ENCODE measurements around the gene PAPSS2. TPM values are rescaled to one million over a fixed set of nuclear protein-coding genes. Genes with fewer than 3 reads are reported as not detected.

Gene PAPSS2
- total RNA-seq, 2 experiments from 2014 or later = 0.04 to 0.11 TPM

DNA sequence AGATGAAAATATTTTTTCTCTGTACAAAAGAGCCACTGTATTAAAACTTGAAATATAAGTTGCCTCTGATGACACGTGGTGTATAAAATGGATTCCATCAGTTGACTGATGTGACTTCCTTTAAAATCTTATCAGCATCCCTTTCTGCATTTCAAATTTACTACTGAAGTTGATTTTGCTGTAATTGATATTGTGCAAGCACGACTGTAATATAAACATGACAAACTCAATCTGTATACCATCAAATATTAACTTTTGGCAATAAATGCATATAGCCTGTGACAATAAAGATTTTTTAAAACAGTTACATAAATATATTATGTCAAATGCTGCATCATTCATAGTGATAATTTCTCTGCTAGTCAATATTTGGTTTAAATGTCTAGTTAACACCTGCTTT, 7.8 kb downstream of the PAPSS2 start:
- CTCF ChIA-PET = no interaction called here
- POLR2A ChIA-PET = no interaction called here

DNA sequence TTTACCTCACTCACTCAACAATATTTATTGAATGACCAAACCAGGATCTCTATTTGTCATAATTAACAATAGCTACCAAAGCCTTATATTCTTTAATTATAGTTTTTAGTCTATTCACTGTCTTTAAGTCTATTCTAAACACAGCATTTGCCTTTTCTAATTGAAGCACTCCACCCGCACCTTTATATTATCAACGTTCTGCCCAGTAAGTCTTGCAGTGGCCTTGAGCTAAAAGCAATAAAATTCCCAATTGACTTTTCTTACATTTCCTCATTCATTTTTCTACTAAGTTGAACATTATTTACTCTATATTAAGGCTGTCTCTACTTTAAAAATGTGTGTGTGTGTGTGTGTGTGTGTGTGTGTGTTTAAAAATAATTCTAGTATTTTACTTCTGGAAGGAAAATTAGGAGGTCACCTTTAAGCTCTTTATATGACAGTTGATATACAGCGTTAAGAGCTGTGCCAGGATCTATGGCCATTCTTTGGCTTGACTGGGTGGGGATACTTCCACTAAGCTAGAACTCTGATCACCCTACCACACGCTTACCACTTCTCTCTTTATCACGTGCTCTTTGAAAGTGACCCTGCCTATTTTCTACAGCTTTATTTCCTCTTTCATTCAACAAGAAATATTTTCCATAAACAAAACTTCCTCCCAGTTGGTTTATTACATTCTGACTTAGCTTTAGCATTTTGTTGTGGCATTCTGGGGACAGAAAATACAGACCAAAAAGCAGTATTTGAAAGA, 8.8 kb downstream of the PAPSS2 start:
- CTCF ChIA-PET = no interaction called here
- POLR2A ChIA-PET = no interaction called here

DNA sequence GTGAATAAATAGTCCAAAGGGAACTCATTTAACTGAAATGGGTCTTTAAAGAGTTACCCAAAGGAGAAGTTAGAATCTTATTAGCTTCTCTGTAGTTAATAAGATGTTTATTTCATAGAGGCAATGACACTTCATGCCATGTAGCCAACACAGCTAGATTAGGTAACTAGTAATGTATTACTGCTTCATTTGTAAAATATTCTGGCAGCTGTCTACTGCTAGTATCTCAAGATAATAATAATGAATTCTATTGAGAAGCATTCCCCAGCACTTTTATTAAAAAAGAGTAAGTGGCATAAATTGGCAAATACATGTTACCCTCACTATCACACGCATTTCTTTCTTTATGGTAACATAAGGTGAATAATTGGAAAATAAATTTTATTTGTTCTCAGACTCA, 10.1 kb downstream of the PAPSS2 start:
- CTCF ChIA-PET = interaction anchor here (0.7 kb wide), 1 partner anchor 16 kb away, joined by 3 read pairs; no protein-coding TSS in a partner anchor
- POLR2A ChIA-PET = no interaction called here

DNA sequence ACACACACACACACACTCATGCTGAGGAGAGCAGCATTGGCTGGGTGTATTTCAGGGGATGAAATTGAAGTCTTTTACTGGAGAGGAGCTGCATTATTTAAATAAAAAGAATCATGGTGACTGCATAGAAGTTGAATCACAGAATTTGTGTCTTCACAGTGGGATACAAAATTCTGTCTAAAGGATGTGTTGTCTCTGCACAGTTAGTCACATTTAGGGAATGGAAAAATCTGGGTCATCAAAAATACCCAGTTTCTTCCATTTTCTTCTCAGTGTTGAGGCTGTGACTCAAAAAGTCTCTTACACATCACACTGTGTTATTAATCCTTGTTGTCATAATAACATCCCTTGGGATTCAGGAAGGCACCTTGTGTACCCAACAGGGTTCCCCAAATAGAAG, 10.9 kb downstream of the PAPSS2 start:
- POLR2A ChIA-PET = no interaction called here
- CTCF ChIA-PET = no interaction called here

DNA sequence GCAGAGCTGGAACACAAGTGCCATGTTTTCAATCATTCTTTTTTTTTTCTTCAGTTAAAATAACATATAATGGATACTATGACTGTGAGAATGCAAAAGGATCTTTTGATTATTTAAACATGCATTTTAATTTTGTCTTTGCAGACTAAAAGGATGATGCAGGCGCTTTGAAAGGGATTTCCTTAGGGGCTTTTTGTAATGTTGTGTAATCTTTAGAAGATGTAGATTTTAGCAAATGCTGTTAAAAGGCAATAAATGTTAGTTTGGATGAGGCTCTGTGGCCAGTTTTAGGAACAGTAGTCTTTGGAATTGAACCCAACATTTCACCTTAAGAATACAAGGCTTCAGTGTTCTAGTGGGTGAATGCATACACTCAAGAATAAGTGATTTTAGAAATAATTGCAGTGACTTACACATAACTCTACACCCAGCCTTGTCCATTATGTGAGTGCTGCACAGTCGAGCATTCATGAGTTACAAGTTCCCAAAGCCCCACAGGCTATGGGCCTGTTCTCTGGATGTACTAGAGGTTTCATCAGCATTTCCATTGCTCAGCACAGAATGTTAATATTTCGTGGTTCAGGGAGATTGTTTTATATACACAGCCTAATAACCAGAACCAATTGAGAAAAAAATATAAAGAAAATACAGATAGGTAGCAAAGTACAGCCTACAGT, 11.6 kb downstream of the PAPSS2 start:
- ChIA-PET POLR2A (no interaction called here), CTCF (no interaction called here)

DNA sequence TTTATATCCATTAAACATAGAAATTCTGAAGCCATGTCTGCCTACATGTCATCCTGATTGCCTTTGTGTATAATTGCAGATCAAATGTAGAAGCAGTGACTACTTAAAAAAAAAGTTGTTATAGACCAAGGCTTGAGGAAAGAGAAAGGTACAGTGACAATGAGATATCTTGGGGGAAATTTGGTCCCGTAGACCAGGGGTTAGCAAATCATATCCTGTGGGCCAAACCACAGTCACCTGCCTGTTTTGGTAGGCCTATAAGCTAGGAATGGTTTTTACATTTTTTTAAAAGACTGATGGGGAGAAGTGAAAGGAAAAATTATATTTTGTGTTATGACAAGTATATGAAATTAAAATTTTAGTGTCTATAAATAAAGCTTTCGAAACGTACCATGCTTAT, 12.9 kb downstream of the PAPSS2 start:
- CTCF ChIA-PET = no interaction called here
- POLR2A ChIA-PET = no interaction called here

DNA sequence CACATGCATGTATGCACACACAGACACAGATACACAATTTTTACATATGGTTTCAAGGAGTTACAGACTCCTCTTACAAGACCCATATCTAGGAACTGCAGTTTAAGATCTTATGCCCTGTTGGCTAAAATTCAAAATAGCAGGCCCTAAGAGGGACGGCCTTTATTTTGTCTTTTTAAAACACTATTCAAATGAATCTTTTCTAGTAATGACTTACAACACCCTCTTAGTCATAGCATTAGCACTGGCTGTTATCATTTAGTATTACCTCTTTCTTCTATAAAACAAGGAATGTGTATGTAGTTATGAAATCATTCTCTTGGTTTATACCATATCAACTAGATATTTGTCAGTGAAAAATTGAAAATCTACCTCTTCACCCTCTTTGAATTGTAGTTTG, 15.3 kb downstream of the PAPSS2 start:
- POLR2A ChIA-PET = no interaction called here
- CTCF ChIA-PET = no interaction called here

DNA sequence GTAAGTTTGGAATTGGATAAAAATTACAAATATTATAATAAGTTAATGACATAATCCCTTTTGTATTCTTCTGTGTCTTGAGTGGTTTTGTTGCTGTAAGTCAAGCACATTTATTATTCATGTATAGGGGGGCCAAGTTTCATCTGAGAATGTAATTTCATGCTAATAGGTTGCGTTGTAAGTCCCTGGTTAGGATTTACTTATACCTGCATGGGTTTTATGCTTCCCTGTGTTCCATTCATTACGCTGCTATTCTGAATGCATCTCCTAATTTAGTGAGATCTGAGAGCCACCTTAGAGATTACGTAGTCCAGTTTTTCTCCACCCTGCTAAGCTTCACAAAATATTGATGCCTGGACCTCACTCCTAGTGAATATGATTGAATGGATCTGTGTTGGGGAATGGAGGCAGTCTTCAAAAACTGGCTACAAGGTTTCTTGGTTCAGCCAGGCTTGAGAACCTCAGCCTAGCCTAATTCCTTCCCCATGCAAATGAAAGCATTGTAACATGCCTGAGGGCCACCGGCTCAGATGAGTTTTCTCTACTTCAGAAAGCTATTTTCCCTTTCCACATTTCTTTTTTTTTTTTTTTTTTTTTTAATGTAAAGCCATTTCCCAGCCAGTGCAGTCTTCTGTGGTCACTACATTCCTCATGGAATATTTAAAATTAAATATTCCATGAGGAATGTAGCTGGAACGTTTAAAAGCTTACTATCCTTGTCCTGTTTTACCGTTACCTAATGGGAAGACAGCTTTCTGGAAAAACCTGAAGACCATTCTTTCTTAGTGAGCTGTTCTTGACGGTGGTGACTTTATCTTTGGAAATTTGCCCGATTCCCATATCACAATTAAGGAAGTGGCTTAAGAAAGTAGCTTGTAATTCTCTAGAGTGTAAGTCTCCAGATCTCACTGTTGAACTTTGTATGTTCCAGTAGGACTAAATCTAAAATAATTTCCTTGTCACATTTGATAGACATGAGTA, 16.0 kb downstream of the PAPSS2 start:
- CTCF ChIA-PET = interaction anchor here (0.7 kb wide), 1 partner anchor 479 kb away, joined by 4 read pairs; no protein-coding TSS in a partner anchor
- POLR2A ChIA-PET = no interaction called here

DNA sequence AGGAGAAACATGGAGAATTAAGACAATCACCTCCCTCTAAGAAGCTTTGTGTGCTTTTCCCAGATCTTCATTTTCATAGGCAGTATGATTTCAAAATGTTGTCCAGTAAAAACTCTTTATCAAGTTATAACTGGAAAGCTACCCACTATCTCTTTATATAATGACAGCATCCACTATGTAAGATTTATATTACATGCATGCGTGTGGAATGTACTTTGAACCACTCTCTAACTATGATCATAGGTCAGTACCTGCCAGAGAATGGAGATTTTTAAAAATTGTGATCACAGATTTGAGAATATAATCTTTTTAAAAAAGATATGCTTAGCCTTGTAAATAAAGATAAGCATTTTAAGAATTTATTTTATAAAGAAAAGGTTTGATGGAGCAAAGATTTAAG, 17.9 kb downstream of the PAPSS2 start:
- ChIA-PET CTCF (no interaction called here), POLR2A (no interaction called here)

DNA sequence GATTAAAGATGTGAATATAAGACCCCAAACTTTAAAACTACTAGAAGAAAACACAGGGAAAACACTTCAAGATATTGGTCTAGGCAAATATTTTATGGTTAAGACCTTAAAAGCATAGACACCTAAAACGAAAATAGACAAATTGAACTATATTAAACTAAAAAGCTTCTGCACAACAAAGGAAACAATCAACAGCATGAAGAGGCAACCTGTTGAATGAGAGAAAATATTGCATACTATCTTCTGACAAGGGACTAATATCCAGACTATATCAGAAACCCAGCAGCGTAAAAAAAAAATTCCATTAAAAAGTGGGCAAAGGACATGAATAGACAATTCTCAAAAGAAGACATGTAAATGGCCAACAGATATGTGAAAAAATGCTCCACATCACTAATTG, 18.6 kb downstream of the PAPSS2 start:
- ChIA-PET CTCF (no interaction called here), POLR2A (no interaction called here)

DNA sequence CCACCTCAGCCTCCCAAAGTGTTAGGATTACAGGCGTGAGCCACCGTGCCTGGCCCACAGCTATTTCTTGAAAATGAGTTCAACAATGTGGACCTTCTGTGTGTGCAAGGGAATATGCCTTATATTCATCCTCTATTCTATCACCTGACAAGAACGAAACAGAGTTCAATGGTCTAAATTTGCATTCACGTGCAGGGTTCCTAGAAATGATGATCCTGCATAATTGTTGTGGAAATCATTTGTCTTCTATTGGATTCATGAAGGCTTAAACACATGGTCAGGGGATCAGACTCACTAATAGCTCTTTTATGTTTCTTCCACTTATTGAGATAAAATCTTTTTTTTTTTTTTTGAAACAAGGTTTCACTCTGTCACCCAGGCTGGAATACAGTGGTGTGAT, 23.7 kb downstream of the PAPSS2 start:
- CTCF ChIA-PET = no interaction called here
- POLR2A ChIA-PET = no interaction called here

DNA sequence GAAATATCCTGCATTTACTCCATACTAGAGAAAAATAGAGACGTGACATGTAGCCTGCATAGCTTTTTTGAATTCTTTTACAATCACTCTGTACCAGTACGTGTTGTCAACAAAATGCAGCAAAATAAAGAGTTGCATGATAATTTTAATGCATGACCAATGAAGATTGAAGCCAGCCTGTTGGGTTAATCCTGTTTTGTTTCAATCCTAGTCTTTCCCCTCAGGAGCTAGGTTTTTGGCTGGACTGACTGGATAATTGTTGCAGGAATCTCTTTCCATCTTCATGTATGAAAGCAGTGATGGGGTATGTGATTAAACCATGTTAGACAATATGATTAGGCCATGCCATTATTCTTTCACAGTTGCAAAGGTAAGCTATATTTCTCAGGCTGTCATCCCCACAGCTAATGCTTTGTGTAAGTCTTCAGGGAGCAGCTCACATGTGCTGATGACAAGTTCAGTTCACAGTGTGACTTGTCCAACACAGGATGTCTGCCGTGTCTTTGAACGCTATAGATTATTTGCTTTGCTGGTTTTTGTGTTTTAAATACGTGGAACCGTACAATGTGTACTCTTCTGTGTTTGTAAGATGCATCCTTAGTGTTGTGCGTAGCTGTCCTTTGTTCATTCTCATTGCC, 24.4 kb downstream of the PAPSS2 start:
- POLR2A ChIA-PET = no interaction called here
- CTCF ChIA-PET = interaction anchor here (0.6 kb wide), 1 partner anchor 255 kb away, joined by 4 read pairs; no protein-coding TSS in a partner anchor

DNA sequence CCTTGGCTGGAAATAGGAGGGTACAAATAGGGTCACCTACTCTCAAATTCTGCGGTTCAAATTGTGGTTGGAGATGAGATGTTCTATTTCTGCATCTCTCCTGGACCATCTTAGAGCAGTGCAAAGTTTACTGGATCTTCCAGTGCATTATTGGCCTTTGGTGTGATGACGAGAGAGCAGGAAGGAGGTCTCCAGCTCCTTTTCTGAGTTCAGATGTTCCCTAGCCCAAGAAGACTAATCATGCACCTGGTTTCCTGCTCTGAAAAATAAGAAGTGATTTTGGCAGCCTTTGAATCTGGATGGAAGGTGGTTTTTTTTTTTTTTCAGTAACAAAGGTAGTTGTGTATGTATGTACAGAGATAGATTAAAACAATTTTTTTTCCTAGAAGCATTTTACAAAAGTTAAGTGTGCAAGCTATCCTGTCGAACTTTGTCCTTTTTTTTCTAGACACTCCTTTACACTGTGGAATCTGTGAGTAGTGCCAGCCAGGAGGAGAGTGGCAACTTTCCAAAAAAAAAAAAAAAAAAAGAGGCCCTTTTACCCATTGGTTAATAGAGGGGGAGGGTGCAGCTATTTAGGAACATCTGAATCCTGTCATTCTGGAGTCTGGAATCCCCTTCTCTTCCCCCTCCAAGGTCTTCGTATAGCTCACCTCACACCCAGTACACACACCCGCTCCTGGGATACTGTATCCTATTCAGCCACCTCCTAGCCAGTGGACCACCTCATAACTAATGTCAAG, 26.3 kb downstream of the PAPSS2 start:
- ChIA-PET CTCF (interaction anchor here (0.6 to 1.1 kb wide), 2 partner anchors 10 to 16 kb away, joined by 3 read pairs; no protein-coding TSS in a partner anchor), POLR2A (no interaction called here)

DNA sequence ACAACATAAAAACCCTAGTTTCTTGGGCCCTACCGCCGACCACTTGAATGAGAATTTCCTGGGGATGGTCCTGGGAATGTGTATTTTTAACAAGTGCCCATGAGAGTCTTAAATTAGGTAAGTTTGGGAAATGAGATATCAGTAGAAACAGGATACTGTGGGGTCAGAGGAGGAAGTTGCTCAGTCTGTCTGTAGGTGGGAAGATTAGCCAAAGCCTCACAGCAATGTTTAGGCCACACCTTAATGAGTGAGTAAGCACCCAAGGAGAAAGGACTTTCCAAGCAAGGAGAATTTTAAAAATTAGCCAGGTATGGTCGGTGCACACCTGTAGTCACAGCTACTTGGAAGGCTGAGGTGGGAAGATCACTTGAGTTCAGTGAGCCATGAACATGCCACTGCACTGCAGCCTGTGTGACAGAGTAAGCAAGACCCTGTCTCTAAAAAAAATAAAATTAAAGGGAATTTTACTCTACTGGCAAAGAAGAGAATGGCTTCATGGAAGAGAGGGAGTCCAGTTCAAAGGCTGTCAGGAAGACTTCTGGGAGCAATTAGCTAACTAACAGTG, 31.9 kb downstream of the PAPSS2 start:
- POLR2A ChIA-PET = no interaction called here
- CTCF ChIA-PET = no interaction called here

DNA sequence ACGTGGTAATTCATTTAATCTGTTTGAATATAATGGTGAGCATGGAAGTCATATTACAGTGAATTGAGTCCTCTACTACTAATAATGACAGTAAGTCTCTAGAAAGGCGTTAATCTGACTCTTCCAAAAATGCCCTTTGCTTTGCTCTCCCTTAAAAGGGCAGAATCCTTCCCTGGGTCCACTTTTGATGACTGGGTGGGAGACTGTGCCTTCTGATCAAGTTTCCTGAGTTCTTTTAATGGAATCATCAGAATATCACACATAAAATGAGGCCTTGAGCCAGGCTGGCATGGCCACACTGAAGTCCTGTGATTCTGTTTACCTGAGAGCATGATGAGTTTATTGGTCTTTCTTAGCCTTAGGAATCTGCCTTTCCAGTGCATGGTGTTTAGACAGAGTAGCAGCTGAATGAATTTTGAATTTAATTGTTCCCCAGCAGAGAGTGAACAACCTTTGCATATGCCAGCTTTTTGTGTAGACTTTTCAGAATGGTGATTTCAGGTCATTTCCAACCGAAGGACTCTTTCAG, 33.3 kb downstream of the PAPSS2 start:
- CTCF ChIA-PET = no interaction called here
- POLR2A ChIA-PET = no interaction called here

DNA sequence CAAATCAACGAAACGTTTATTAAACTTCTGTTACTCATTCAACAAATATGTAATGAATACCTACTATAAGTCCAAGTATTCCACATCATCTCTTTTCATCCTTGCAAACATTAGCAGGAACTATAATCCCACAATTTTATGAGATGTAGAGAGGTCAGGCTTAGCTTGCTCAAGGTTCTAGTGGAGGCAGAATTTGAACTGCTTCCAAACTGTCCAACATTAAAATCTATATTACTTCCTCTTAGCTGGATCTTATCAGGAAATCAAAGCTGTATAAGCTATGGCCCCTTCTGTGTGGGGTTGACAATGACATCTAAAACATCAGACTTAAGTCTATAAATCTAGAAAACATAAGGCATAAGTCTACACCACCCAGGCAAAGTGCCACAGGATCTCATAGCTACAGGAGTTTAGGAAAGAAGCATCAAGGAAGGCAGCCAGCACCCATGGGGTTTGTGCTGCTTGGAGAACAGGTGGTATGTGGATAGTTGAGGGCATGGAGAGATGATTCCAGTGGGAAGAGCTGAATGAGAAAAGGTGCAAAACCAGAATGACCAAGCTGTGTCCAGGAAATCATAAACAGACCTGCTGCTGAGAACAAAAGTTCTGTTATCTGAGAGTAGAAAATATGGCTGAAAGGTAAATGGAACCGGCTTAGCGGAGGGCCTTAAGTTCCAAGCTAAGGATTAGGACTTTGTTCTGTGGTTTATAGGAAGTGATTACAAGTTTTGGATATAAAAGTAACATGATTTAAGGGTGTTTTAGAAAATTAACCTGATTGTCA, 34.5 kb downstream of the PAPSS2 start:
- POLR2A ChIA-PET = no interaction called here
- CTCF ChIA-PET = no interaction called here

DNA sequence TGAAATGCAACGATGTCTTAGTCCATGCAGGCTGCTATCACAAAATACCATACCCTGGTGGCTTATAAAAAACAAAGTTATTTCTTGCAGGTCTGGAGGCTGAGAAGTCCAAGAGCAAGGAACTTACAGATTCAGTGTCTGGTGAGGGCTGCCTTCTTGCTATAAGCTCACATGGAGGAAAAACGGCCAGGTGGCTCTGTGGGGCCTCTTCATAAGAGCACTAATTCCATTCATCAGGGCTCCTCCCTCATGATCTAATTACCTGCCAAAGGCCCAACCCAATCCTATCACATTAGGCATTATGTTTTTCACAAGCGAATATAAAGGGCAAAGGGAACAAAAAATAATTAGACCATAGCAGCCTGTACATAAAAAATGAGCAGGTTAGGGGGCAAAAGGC, 35.4 kb downstream of the PAPSS2 start:
- ChIA-PET POLR2A (no interaction called here), CTCF (no interaction called here)

All from activated CD8-positive, alpha-beta memory T cell treated with anti-CD3 and anti-CD28 coated beads for 36 hours (primary cell).